OCI-LY1 (cell line): ENCODE data around the gene NF2.

Experiments used
- H2AFZ ChIP-seq: fragments of 200-600 bp; sonication (generic), shearing (Covaris generic); 2 replicates; pipeline ENCODE4 v1.6.0; 2014; ENCODE audit warnings: antibody characterized with exemption, mild to moderate bottlenecking, low read length
- H3F3A ChIP-seq: fragments of 200-600 bp; sonication (generic), shearing (Covaris generic); 2 replicates; pipeline ENCODE4 v1.6.0; 2014; ENCODE audit warnings: mild to moderate bottlenecking, antibody characterized with exemption, low read length, moderate library complexity; ENCODE audit not compliant: insufficient read depth
- H3K27ac ChIP-seq: fragments of 200-600 bp; sonication (generic); 2 replicates; pipeline ENCODE4 v1.5.1; 2014; ENCODE audit warnings: low read length, mixed run types, mild to moderate bottlenecking, low read depth; ENCODE audit not compliant: poor library complexity, severe bottlenecking
- H3K27me3 ChIP-seq: fragments of 200-600 bp; sonication (generic); 2 replicates; pipeline ENCODE4 v1.6.0; 2014; ENCODE audit warnings: antibody characterized with exemption, mild to moderate bottlenecking, low read length, moderate library complexity; ENCODE audit not compliant: insufficient read depth
- H3K36me3 ChIP-seq: fragments of 200-600 bp; sonication (generic); 2 replicates; pipeline ENCODE4 v1.6.1; 2014; ENCODE audit warnings: mild to moderate bottlenecking, antibody characterized with exemption, low read length, moderate library complexity, mixed read lengths; ENCODE audit not compliant: insufficient read depth
- H3K4me1 ChIP-seq: fragments of 200-600 bp; sonication (generic); 2 replicates; pipeline ENCODE4 v1.5.1; 2014; ENCODE audit warnings: mild to moderate bottlenecking, low read length, moderate library complexity; ENCODE audit not compliant: insufficient read depth, severe bottlenecking
- H3K4me2 ChIP-seq: fragments of 200-600 bp; sonication (generic), shearing (Covaris generic); 2 replicates; pipeline ENCODE4 v1.6.1; 2014; ENCODE audit warnings: low read length
- H3K4me3 ChIP-seq: fragments of 200-600 bp; sonication (generic); 2 replicates; pipeline ENCODE4 v1.5.1; 2014; ENCODE audit warnings: low read length, low read depth, mild to moderate bottlenecking, mixed read lengths; ENCODE audit not compliant: poor library complexity, severe bottlenecking
- H3K79me2 ChIP-seq: fragments of 200-600 bp; shearing (Covaris generic); 2 replicates; pipeline ENCODE4 v1.6.1; 2016; ENCODE audit warnings: mixed run types, low read length, mixed read lengths; ENCODE audit not compliant: insufficient read depth
- H3K9ac ChIP-seq: fragments of 200-600 bp; sonication (generic), shearing (Covaris generic); 2 replicates; pipeline ENCODE4 v1.6.1; 2014; ENCODE audit warnings: mild to moderate bottlenecking, low read length, mixed read lengths
- H3K9me2 ChIP-seq: fragments of 200-600 bp; sonication (generic), shearing (Covaris generic); 2 replicates; pipeline ENCODE4 v1.6.1; 2014; ENCODE audit warnings: low read depth, mild to moderate bottlenecking, low read length, mixed read lengths
- H3K9me3 ChIP-seq: fragments of 200-600 bp; shearing (Covaris generic); 2 replicates; pipeline ENCODE4 v1.6.1; 2014; ENCODE audit warnings: low read length, mixed read lengths
- H4K20me1 ChIP-seq: fragments of 200-600 bp; sonication (generic), shearing (Covaris generic); 2 replicates; pipeline ENCODE4 v1.6.0; 2016; ENCODE audit warnings: mild to moderate bottlenecking, low read length; ENCODE audit not compliant: insufficient read depth
- EZH2 ChIP-seq: fragments of 200-600 bp; sonication (generic), shearing (Covaris generic); IDR thresholded peaks from 2 replicates; pipeline ENCODE4 v1.8.0; 2017; ENCODE audit warnings: borderline replicate concordance, mixed run types, mild to moderate bottlenecking, antibody characterized with exemption, low read length, moderate library complexity, mixed read lengths
- TF ChIP-seq, protein P1 (sequence below): fragments of 200-600 bp; sonication (generic), shearing (Covaris generic); IDR thresholded peaks from 2 replicates; pipeline ENCODE4 v1.5.1; 2017; ENCODE audit warnings: mild to moderate bottlenecking, antibody characterized with exemption, low read length, moderate library complexity, mixed read lengths

The NF2 gene

DNA sequence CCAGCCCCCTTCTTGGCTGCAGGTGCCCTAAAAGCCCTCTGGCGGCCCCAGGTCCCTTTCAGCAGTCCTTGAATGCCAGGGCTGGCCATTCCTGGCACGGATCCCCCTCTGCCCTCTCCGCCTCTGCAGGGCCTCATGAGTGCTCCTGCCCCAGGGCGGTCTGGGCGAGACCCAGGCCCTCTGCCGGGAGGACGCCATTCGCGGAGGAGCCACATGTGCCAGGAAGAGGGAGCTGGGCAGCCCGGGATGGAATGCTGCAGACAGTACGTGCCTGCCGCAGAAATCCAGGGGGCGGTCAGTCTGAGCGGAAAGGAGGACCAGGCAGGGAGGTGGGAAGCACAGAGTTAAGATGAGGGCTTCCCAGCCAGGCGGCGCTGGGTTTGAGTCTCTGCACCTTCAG is 119.2 kb downstream of the NF2 start:
- Histone ChIP-seq H3K4me2 (no peak overlapping the region), H3K27me3 (peaks cover 22% of the 10 kb centered on the region; the same call in 1 of the 2 replicates), H3K36me3 (no peaks in the 10 kb centered on the region), H2AFZ (no peak overlapping the region), H3K9me3 (no peaks in the 10 kb centered on the region), H3K4me1 (no peaks in the 10 kb centered on the region), H3K9ac (no peak overlapping the region), H3F3A (no peaks in the 10 kb centered on the region), H4K20me1 (no peaks in the 10 kb centered on the region), H3K9me2 (no peaks in the 10 kb centered on the region), H3K79me2 (no peaks in the 10 kb centered on the region), H3K4me3 (no peak overlapping the region), H3K27ac (no peak overlapping the region)
- no peak for TF ChIP-seq EZH2
- TF ChIP-seq, protein P1, sequence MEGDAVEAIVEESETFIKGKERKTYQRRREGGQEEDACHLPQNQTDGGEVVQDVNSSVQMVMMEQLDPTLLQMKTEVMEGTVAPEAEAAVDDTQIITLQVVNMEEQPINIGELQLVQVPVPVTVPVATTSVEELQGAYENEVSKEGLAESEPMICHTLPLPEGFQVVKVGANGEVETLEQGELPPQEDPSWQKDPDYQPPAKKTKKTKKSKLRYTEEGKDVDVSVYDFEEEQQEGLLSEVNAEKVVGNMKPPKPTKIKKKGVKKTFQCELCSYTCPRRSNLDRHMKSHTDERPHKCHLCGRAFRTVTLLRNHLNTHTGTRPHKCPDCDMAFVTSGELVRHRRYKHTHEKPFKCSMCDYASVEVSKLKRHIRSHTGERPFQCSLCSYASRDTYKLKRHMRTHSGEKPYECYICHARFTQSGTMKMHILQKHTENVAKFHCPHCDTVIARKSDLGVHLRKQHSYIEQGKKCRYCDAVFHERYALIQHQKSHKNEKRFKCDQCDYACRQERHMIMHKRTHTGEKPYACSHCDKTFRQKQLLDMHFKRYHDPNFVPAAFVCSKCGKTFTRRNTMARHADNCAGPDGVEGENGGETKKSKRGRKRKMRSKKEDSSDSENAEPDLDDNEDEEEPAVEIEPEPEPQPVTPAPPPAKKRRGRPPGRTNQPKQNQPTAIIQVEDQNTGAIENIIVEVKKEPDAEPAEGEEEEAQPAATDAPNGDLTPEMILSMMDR, result no peak

DNA sequence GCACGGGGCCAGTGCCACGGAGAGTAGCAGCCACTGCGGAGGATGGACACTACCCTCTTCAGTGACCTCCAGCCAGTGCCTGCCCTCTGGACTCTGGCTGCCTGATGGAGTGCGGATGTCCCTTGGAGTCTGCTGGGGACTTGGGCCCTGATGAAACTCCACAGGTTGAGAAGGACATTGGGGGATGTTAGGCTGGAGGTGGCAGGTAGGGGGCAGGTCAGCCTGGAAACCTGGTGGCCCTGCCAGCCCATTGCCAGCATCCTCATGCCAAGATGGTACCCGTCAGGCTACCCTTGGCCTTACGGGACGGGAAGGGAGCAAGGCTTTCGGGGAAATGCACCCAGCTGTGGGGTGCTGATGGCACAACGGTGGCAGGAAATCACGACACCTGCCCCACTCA is 120.3 kb downstream of the NF2 start:
- Histone ChIP-seq H4K20me1 (no peaks in the 10 kb centered on the region), H3K9ac (no peak overlapping the region), H3K27me3 (peaks cover 19% of the 10 kb centered on the region; the same call in 1 of the 2 replicates), H3K4me3 (no peak overlapping the region), H2AFZ (no peak overlapping the region), H3K9me2 (no peaks in the 10 kb centered on the region), H3K79me2 (no peaks in the 10 kb centered on the region), H3K36me3 (no peaks in the 10 kb centered on the region), H3K9me3 (no peaks in the 10 kb centered on the region), H3F3A (no peaks in the 10 kb centered on the region), H3K4me2 (no peak overlapping the region), H3K4me1 (no peaks in the 10 kb centered on the region), H3K27ac (no peak overlapping the region)
- TF ChIP-seq, protein P1, result no peak
- TF ChIP-seq EZH2, result no peak

DNA sequence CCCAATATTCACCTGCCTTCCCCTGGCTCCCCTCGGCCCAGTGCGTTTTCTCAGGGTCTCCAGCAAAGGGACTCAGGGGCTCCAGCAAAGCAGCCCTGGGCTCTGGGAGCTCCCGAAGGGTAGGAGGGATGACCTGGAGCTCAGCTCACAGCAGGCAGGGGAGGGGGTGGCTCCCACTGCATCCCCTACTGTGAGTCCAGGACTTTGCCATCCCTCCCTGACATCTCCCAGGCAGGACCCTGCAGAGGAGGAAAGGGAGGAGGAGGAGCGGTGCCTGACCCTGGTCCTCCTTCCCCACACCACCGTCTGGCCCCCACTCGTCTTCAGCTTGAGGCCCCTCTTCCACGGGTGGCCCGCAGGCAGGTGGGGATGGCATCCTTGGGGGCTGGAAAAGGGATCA is 121.4 kb downstream of the NF2 start:
- H3K36me3 ChIP-seq, result no peaks in the 10 kb centered on the region
- no peak overlapping the region for H2AFZ ChIP-seq
- TF ChIP-seq, protein P1, result no peak
- no peak for TF ChIP-seq EZH2
- no peaks in the 10 kb centered on the region for H3K4me1 ChIP-seq
- H3K79me2 ChIP-seq, result no peaks in the 10 kb centered on the region
- H3K9me2 ChIP-seq, result no peaks in the 10 kb centered on the region
- H3K27me3 ChIP-seq, result peaks cover 15% of the 10 kb centered on the region; the same call in 1 of the 2 replicates
- no peak overlapping the region for H3K27ac ChIP-seq
- no peaks in the 10 kb centered on the region for H3F3A ChIP-seq
- no peaks in the 10 kb centered on the region for H4K20me1 ChIP-seq
- no peak overlapping the region for H3K9ac ChIP-seq
- no peak overlapping the region for H3K4me3 ChIP-seq
- no peaks in the 10 kb centered on the region for H3K9me3 ChIP-seq
- no peak overlapping the region for H3K4me2 ChIP-seq
